Natural killer cell (primary cell): ENCODE measurements around the gene ACSS2. TPM values are rescaled to one million over a fixed set of nuclear protein-coding genes. Genes with fewer than 3 reads are reported as not detected.
A peak's percentile ranks its signal among the peaks of the same experiment; 100 is the strongest.

Experiments
- ATAC-seq, 3 donors: fragments of 150-1000 bp in 2 of 3; fragments of 200-7000 bp in 1 of 3; cut with Tn5 transposase; 1 replicate in 1 of 3; 2 replicates in 2 of 3; pipeline ENCODE4 v1.10.0; 2021; ENCODE audit warnings: mild to moderate bottlenecking in 2 of 3, moderate library complexity in 2 of 3
- DNase-seq, 2 donors: peaks; one replicate each; pipeline versions ENCODE4 v3.0.0 to v3.0.0-alpha.2; 2013 to 2021; ENCODE audit warnings: mixed read lengths in 1 of 2
- H3K27ac ChIP-seq: one replicate; pipeline ENCODE4 v1.5.1; 2013; ENCODE audit warnings: mild to moderate bottlenecking, low read length
- H3K27me3 ChIP-seq: one replicate; pipeline ENCODE4 v1.6.1; 2013; ENCODE audit warnings: low read length; ENCODE audit not compliant: control insufficient read depth, insufficient read depth
- H3K36me3 ChIP-seq: one replicate; pipeline ENCODE4 v1.6.1; 2013; ENCODE audit warnings: low read length; ENCODE audit not compliant: control insufficient read depth, insufficient read depth
- H3K4me1 ChIP-seq: one replicate; pipeline ENCODE4 v1.6.1; 2013; ENCODE audit warnings: low read length; ENCODE audit not compliant: control insufficient read depth, insufficient read depth
- H3K4me3 ChIP-seq: one replicate; pipeline ENCODE4 v1.5.1; 2013; ENCODE audit warnings: low read length
- H3K9me3 ChIP-seq: one replicate; pipeline ENCODE4 v1.6.1; 2013; ENCODE audit warnings: low read length; ENCODE audit not compliant: control insufficient read depth, insufficient read depth
- H3K27ac Mint-ChIP-seq, 2 donors: one replicate each; pipeline ENCODE4 v1.8.0; 2022; ENCODE audit warnings: mild to moderate bottlenecking in 2 of 2, mixed read lengths in 2 of 2, moderate library complexity in 1 of 2
- H3K27me3 Mint-ChIP-seq, 2 donors: one replicate each; pipeline ENCODE4 v1.8.0; 2022; ENCODE audit warnings: low read depth in 2 of 2, mixed read lengths in 2 of 2
- H3K36me3 Mint-ChIP-seq: one replicate; pipeline ENCODE4 v1.8.0; 2022; ENCODE audit warnings: mixed read lengths
- H3K4me1 Mint-ChIP-seq, 2 donors: one replicate each; pipeline ENCODE4 v1.8.0; 2022; ENCODE audit warnings: mixed read lengths in 2 of 2
- H3K4me3 Mint-ChIP-seq: one replicate; pipeline ENCODE4 v1.8.0; 2022; ENCODE audit warnings: mild to moderate bottlenecking, moderate library complexity, mixed read lengths
- H3K9me3 Mint-ChIP-seq, 2 donors: one replicate each; pipeline ENCODE4 v1.8.0; 2022; ENCODE audit warnings: mixed read lengths in 2 of 2
- CTCF ChIP-seq: fragments of 200-600 bp; IDR thresholded peaks from one replicate; pipeline ENCODE4 v1.8.0; 2022; ENCODE audit warnings: antibody characterized with exemption
- whole genome bisulfite sequencing: methylation state at CpG from one replicate; pipeline ENCODE4 v1.1.7; 2013; ENCODE audit warnings: missing lambda C conversion rate; ENCODE audit not compliant: insufficient coverage; 5-methylcytosine and 5-hydroxymethylcytosine counted together
- intact Hi-C: fragments of 100-400 bp; cut with micrococcal nuclease; formaldehyde crosslinking; loops from one replicate; pipeline ENCODE4 v1.14.2; 2022
- total RNA-seq, 4 donors: library from RNA; stranded (reverse); fragments of 120-200 nt in 1 of 4; gene quantifications; one replicate each; pipeline versions ENCODE4 v1.2.3 to v1.2.4, GENCODE V29; 2013 to 2022

Gene ACSS2
- total RNA-seq, 3 donors from 2014 or later (not counting 1 experiment from before 2014, with no cell fraction given) = 2.4 to 11.4 (median 7.5) TPM

DNA sequence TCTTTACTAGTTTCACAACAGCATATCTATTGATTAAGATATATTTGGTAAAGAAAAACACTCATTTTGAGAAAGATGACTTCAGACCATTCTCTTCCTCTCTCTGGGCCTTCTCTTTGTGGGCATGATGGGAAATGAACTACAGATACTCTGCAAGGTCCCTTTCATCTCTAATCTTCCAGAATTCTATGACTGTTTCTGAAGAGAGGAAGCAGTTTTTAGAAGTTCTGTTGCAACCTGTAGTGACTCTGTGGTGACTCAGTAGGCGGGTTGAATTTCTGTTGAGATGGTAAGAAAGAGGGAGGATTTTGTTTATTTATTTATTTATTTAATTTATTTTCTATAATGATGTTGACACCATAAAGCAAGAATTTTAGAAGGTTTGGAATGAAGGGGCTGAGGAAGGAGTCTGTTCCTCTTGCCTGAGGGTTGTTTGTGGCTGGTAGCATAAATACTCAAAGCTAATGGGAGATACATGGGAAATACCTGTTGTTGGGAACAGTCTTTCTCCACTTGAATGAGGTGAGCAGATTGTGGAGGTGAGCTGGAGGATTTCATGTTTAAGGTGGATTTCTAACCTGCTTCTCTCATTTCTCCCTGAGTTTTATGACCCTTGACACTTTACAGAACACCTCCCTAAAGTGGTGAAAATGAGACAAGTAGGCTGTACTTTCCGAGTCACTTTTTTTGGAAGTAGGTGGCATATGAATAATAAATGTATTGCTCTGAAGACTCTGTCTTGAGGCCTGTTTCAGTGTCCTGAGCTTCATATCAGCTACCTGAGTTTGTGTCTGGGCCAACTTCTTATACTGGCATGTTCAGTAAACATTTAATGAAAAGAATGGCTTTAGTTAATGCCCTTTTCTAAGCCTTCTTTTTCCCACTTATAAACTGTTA lies 15.0 kb downstream of the ACSS2 start:
- H3K27ac ChIP-seq = no peak overlapping the region
- no peak for ATAC-seq
- H3K9me3 ChIP-seq = no peaks in the 10 kb centered on the region
- H3K27me3 ChIP-seq = peaks cover 2% of the 10 kb centered on the region
- Mint-ChIP-seq H3K4me1 (no peaks in the 10 kb centered on the region), H3K9me3 (no peaks in the 10 kb centered on the region), H3K36me3 (no peaks in the 10 kb centered on the region), H3K27ac (no peak overlapping the region), H3K4me3 (no peak overlapping the region), H3K27me3 (peaks cover 7 to 12% of the 10 kb centered on the region in 2 donors)
- H3K4me1 ChIP-seq = peaks cover 2% of the 10 kb centered on the region
- WGBS = 68% methylated on average over 2 of the region's 2 CpGs
- intact Hi-C loops = no loop called here
- H3K4me3 ChIP-seq = no peak overlapping the region
- no peaks in the 10 kb centered on the region for H3K36me3 ChIP-seq
- DNase-seq = peak in 1 of 2 donors; percentile 34
- no peak for TF ChIP-seq CTCF

DNA sequence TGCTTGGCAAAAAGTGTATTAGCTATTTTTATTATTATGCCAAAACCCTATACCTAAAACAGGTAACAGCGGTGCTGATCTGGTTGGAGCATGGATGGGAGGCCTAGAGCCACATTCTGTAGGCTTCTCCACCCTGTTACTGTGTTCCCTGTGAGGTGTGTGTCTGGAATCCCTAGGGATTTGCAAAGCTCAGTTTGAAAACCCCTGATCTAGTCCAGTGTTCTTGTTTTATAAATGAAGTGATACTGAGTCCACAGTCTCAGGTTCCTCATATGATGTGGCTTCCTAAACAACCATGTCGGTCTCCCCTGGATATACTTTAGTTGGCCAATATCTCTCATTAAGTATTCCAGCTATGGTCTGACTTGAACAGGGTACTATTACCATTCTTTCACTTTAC lies 16.3 kb downstream of the ACSS2 start:
- Mint-ChIP-seq H3K27ac (no peak overlapping the region), H3K36me3 (no peaks in the 10 kb centered on the region), H3K27me3 (peaks cover 7 to 10% of the 10 kb centered on the region in 2 donors), H3K4me1 (no peaks in the 10 kb centered on the region), H3K9me3 (no peaks in the 10 kb centered on the region), H3K4me3 (no peak overlapping the region)
- no peak for DNase-seq
- WGBS = 93% methylated on average over 2 of the region's 2 CpGs
- Histone ChIP-seq H3K4me1 (peaks cover 2% of the 10 kb centered on the region), H3K27me3 (peaks cover 2% of the 10 kb centered on the region), H3K27ac (no peak overlapping the region), H3K36me3 (no peaks in the 10 kb centered on the region), H3K9me3 (no peaks in the 10 kb centered on the region), H3K4me3 (no peak overlapping the region)
- intact Hi-C loops = no loop called here
- ATAC-seq = no peak
- no peak for TF ChIP-seq CTCF

GRCh38 chr20:34894723-34895122 lies 18.3 kb downstream of the ACSS2 start:
- WGBS = 100% methylated on average over 1 of the region's 1 CpG
- H3K9me3 Mint-ChIP-seq = no peaks in the 10 kb centered on the region
- H3K27ac ChIP-seq = no peak overlapping the region
- peaks cover 2% of the 10 kb centered on the region for H3K27me3 ChIP-seq
- no peak overlapping the region for H3K27ac Mint-ChIP-seq
- no peaks in the 10 kb centered on the region for H3K36me3 ChIP-seq
- H3K4me1 ChIP-seq = peaks cover 2% of the 10 kb centered on the region
- intact Hi-C loops = no loop called here
- H3K4me1 Mint-ChIP-seq = no peaks in the 10 kb centered on the region
- no peaks in the 10 kb centered on the region for H3K36me3 Mint-ChIP-seq
- no peak for TF ChIP-seq CTCF
- DNase-seq (no peak), ATAC-seq (no peak)
- no peaks in the 10 kb centered on the region for H3K9me3 ChIP-seq
- H3K27me3 Mint-ChIP-seq = peaks cover 0 to 1% of the 10 kb centered on the region in 2 donors
- no peak overlapping the region for H3K4me3 ChIP-seq
- no peak overlapping the region for H3K4me3 Mint-ChIP-seq
